ENCODE measurements around the gene MLPH.

The MLPH gene

DNA sequence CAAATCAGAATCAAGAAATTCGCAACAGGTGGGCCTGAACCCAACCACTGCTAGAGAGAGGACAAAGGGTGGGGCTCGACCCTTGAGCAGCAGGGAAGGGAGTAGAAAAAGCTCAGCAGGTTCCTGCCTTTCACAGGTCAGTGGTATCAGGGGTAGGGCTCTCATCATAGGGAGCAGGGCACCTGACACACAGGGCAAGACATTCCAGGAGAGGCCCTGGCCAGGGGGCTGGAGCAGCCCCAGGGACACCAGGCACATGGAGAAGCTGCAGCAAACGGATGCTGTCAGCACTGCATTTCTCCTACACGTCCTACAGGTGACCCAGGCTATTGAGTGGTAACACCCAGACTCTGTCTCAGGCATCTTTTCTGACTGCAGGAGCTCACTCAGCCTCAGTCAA lies 17.2 kb upstream of the MLPH start:
- Histone ChIP-seq H2AFZ (ENCODE audit: low read length) (no peak overlapping the region), H3F3A (ENCODE audit: low read depth) (no peaks in the 10 kb centered on the region), H3K4me1 (ENCODE audit: insufficient read depth, low read length, poor library complexity, severe bottlenecking) (peaks cover 9% of the 10 kb centered on the region), H3K27me3 (ENCODE audit: insufficient read depth, low read length, poor library complexity, severe bottlenecking) (no peaks in the 10 kb centered on the region), H3K4me2 (ENCODE audit: low read depth, low read length, poor library complexity, severe bottlenecking) (no peak overlapping the region), H3K4me3 (ENCODE audit: low read length, poor library complexity, severe bottlenecking) (no peak overlapping the region), H3K9me2 (replicated peaks; ENCODE audit: low read depth, low read length) (no peaks in the 10 kb centered on the region), H3K9me3 (ENCODE audit: insufficient read depth, low read depth, low read length) (no peaks in the 10 kb centered on the region), H3K79me2 (ENCODE audit: insufficient read depth, low read length) (no peaks in the 10 kb centered on the region), H3K9ac (ENCODE audit: low read depth, low read length, poor library complexity, severe bottlenecking) (no peak overlapping the region), H3K36me3 (ENCODE audit: insufficient read depth, low read length) (no peaks in the 10 kb centered on the region), H4K20me1 (ENCODE audit: insufficient read depth, low read length, poor library complexity, severe bottlenecking) (no peaks in the 10 kb centered on the region)
- TF ChIP-seq CTCF (conservative IDR thresholded peaks at IDR 0.05; ENCODE audit: low read length) (no peak), EZH2phosphoT487 (IDR thresholded peaks at IDR 0.05; ENCODE audit: borderline replicate concordance) (no peak)

DNA sequence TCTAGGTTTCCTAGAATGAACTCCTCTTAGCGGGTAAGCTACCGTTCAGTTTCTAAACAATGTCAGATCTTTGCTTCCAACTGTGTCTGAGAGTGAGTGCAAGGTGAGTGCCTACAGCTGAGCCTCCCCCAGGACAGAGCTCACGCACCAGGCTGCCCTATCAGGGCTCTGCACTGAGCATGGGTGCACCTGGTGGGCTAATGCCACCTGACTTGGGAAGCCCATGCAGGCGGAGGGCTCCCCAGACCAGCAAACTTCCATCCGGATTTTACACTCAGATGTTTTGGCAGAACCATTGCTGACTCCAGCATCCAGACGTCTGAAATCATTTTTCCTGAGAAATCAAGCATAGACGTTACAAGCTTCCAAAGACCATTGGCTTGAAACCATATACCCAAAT lies 16.1 kb upstream of the MLPH start:
- peaks cover 13% of the 10 kb centered on the region for H3K4me1 ChIP-seq (ENCODE audit: insufficient read depth, low read length, poor library complexity, severe bottlenecking)
- H4K20me1 ChIP-seq (ENCODE audit: insufficient read depth, low read length, poor library complexity, severe bottlenecking): no peaks in the 10 kb centered on the region
- no peaks in the 10 kb centered on the region for H3K9me3 ChIP-seq (ENCODE audit: insufficient read depth, low read depth, low read length)
- H2AFZ ChIP-seq (ENCODE audit: low read length): no peak overlapping the region
- no peak overlapping the region for H3K4me2 ChIP-seq (ENCODE audit: low read depth, low read length, poor library complexity, severe bottlenecking)
- no peaks in the 10 kb centered on the region for H3K9me2 ChIP-seq (replicated peaks; ENCODE audit: low read depth, low read length)
- no peaks in the 10 kb centered on the region for H3K36me3 ChIP-seq (ENCODE audit: insufficient read depth, low read length)
- no peak overlapping the region for H3K9ac ChIP-seq (ENCODE audit: low read depth, low read length, poor library complexity, severe bottlenecking)
- H3K27me3 ChIP-seq (ENCODE audit: insufficient read depth, low read length, poor library complexity, severe bottlenecking): no peaks in the 10 kb centered on the region
- TF ChIP-seq EZH2phosphoT487 (IDR thresholded peaks at IDR 0.05; ENCODE audit: borderline replicate concordance): no peak
- no peak for TF ChIP-seq CTCF (conservative IDR thresholded peaks at IDR 0.05; ENCODE audit: low read length)
- H3F3A ChIP-seq (ENCODE audit: low read depth): no peaks in the 10 kb centered on the region
- H3K4me3 ChIP-seq (ENCODE audit: low read length, poor library complexity, severe bottlenecking): no peak overlapping the region
- no peaks in the 10 kb centered on the region for H3K79me2 ChIP-seq (ENCODE audit: insufficient read depth, low read length)

- H3K27me3 ChIP-seq (ENCODE audit: insufficient read depth, low read length, poor library complexity, severe bottlenecking): no peaks in the 10 kb centered on the region
- peaks cover 18% of the 10 kb centered on the region for H3K4me1 ChIP-seq (ENCODE audit: insufficient read depth, low read length, poor library complexity, severe bottlenecking)
- peak overlapping the region; percentile 53 for H2AFZ ChIP-seq (ENCODE audit: low read length)
- H3F3A ChIP-seq (ENCODE audit: low read depth): no peaks in the 10 kb centered on the region
- no peaks in the 10 kb centered on the region for H4K20me1 ChIP-seq (ENCODE audit: insufficient read depth, low read length, poor library complexity, severe bottlenecking)
- H3K9me3 ChIP-seq (ENCODE audit: insufficient read depth, low read depth, low read length): no peaks in the 10 kb centered on the region
- no peaks in the 10 kb centered on the region for H3K36me3 ChIP-seq (ENCODE audit: insufficient read depth, low read length)
- H3K79me2 ChIP-seq (ENCODE audit: insufficient read depth, low read length): no peaks in the 10 kb centered on the region
- no peaks in the 10 kb centered on the region for H3K9me2 ChIP-seq (replicated peaks; ENCODE audit: low read depth, low read length)
- TF ChIP-seq CTCF (conservative IDR thresholded peaks at IDR 0.05; ENCODE audit: low read length) (peak; percentile 83), EZH2phosphoT487 (IDR thresholded peaks at IDR 0.05; ENCODE audit: borderline replicate concordance) (no peak)
- H3K4me3 ChIP-seq (ENCODE audit: low read length, poor library complexity, severe bottlenecking): no peak overlapping the region
- H3K9ac ChIP-seq (ENCODE audit: low read depth, low read length, poor library complexity, severe bottlenecking): no peak overlapping the region
- no peak overlapping the region for H3K4me2 ChIP-seq (ENCODE audit: low read depth, low read length, poor library complexity, severe bottlenecking)
These were observed 15.4 kb upstream of the MLPH start for GRCh38 chr2:237471438-237472186.
